Measurements from ENCODE around the gene SMIM12.

SMIM12 gene

GRCh38 chr1:34871443-34872132 lies 12.0 kb upstream of the SMIM12 start:
- DNase-seq = no peak

DNA sequence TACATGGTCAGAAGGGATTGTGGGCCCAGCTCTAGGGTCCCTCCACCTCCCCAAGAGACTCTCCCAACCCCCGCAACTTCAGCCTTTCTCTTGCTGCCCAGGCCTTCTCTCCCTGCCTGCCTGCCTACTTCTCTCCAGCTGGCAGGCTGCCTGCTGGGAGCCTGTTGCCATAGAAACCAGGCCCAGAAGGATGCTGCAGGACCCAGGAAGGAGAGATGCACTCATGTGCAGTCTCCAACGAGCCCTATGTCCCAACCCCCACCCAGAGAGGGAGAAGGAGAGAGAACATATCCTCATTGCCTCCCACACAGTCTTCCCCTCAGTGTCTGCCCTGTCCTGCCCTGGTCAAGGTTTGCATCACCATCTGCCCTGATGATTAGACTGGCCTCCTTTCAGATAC lies 10.8 kb upstream of the SMIM12 start:
- no peak for DNase-seq

DNA sequence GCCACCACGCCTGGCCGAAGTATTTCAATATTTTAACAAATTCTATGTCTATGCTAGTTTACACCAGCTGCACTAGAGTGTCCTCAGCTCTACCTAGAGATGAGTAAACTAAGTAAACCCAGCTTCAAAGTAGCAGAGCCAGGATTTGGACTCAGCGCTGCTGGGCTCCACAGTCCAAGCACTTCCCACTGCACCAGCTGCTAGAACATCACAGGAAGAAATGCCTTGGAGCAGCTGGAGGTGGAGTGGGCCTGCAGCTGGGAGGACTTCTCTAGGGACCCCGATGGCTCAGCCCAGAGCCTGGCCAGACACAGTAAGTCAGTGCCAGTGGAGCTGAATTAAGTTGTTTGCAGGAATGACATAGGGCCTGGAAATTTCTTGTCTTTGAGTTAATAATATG lies 10.2 kb upstream of the SMIM12 start:
- DNase-seq = no peak

DNA sequence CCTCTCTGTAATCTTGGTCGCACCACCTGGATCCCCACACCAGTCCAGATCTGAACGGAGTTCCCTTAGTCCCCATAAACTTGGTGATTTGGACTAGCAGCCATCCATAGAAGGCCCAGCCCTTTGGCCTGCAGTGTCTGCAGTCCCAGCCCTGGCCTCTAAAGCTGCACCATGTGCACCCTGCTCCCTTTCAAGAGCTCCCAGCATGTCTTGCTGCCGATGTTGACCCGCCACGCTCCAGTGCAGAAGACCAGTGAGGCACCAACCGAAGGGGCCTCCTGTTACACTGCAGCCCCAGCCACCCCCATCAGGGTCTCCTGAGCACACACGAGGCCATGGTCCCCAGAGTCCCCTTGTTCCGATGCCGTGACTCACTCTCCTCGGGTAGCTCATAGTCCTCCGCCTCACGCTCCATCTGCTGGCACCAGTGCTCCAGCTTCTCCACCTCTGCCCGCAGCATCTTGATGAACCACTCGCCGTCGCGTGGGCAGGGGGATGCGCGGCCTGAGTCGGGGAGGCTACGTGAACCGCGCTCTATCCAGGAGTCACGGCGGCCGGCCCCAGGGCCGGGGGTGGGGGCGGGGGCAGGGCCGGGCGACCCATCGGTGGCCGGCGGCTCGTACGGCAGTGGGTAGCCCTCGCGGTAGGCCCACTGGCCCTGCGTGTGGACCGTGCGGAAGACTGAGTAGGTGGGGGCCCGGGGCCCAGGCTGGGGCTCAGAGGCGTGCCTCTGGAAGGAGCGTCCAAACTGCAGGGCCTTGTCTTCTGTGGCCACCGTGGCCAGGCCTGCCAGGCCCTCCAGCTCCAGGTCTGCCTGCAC lies 8.9 kb upstream of the SMIM12 start:
- DNase-seq = no peak

DNA sequence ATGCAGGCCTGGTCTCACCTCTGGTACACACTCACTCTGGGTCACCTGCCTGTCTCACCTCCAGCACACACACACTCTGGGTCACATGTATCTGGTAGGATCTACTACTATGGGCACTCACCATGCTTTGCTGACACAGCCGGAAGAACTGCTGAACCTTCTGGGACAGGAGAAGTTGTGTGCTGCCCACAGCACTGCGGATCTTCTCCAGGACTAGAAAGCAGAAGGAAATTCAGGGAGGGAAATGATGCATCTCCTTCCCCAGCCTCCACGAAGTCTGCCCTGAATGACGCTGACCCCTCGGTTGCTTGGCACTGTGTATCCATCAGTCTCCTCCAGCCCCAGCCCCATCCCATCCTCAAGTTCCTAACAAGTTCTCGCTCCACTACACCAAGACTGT lies 7.9 kb upstream of the SMIM12 start:
- no peak for DNase-seq

- DNase-seq = no peak
Observed at GRCh38 chr1:34866762-34867109, 7.2 kb upstream of the SMIM12 start.

DNA sequence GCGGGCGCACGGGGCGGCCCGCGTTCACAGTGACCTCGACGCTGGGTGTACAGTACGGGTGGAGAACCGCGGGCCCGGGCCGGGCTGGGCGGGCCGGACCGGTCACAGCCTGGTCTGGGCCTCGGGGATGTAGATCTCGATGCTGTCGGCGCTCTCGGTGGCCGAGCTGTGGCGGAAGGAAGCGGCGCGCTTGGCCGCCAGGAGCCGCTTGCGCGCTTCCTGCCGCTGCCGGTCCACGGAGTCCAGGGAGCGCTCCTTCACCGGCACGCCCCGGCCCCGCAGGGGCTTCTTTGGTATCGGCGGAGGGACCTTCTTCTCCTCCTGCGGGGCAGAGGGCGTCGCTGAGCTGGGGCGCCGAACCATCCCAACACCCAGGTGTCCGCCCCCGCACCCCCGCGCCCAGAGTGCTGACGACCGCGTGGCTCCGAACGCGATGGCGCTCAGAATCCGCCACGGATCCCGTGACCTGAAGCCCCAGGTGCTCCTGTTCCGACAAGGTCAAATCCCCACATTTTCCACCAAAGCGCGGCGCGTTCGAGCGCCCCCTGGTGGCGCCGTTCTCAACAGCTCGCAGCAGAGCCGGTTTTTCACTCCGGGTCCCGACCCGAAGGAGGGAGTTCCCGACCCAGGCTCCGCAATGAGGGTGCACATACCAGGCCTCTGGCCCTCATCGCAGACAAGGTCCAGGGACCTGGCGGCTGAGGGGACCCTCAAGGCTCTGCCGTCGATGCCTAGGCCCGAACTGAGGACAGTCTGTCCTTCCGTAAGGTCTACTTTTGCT lies 6.6 kb upstream of the SMIM12 start:
- no peak for DNase-seq

- no peak for DNase-seq
Observed at GRCh38 chr1:34865573-34865972, 6.0 kb upstream of the SMIM12 start.

DNA sequence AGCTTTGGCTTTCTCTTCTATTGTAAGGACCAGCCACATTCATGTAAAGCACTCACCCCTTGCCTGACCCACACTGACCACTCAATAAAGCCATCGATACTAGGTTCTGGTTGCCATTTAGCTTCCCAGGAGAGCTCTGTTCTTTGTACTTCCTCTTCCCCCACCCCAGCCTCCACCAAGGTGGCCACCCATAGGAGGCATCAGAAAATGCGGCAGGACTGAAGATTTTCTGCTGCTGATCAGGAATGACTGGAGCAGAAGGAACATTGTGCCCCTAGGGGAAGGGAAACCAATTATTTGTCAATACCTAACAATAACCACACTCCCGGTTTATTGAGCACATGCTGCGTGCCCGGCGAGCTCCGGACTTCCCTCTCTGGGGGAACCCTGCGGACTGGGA lies 5.2 kb upstream of the SMIM12 start:
- no peak for DNase-seq

- no peak for DNase-seq
Observed at GRCh38 chr1:34863501-34863900, 4.0 kb upstream of the SMIM12 start.

DNA sequence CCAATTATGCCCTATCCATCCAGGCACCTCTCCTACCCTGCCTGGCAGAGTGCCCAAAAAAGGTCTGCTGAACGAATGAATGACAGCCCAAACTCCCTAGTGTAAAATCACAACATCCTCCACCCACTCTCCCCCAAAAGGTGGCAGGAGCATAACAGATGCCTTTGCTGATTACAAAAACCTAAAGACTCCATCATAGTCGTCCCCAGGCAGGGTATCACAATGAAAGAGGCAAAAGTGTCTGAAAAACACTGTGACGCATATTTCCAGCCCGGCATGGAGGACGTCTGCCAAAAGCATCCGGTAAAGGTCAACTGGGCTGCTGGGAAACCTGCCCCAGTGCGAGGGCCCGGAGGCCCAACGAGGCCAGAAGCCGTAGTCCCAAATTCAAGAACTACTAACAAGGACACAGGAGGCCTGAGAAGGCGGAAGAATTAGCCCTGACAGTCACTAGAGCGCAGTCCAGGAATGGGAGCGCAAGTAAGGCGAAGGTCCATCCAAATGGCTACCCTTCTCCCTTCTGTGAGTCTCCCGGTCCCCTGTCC lies 576 bp downstream of the SMIM12 start:
- no peak for DNase-seq

DNA sequence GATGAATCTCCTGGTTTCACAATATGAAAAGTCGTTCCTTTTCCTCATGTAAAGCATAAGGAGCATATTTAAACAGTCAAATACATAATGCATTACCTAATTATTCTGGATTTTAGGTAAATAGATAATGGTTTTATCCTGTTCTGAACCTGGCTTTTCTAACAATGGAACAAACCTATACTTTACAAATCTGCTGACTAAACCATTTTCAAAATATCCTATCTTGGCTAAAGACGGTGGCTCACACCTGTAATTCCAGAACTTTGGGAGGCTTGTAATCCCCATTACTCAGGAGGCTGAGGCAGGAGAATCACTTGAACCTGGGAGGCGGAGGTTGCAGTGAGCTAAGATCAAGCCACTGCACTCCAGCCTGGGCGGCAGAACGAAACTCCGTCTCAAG lies 2.9 kb downstream of the SMIM12 start:
- no peak for DNase-seq

GRCh38 chr1:34852677-34853217 lies 6.8 kb downstream of the SMIM12 start:
- peak; percentile 86 for DNase-seq

DNA sequence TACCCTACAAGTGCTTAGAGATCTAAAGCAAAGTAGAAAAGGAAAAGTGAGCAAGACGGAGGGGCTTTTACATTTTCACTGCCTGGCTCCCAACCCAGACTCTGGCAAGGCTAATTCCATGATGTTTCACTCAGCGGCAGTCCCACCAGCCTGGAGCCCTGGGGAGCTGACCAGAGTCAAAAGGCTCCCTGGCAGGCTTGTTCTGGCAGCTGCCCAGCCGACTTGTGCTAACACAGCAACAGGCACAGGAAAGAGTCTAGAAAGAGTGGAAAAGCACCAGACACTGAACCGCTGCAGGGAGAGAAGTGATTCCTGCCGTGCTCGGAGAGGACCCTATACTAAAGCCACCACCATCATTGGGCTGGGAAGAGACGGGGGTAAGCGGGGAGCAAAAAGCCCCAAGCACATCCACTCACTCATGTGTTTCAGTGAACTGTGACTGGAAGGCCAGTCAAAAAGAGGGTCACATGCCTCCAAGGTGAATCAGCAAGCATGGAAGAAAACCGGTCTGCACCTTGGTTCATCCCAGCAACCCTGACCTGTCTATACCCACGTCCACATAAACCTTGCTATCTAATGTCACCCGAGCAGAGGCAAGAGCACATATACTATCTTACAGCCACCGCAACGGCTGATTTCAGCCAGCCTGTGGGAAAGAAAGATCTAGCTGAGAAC lies 8.0 kb downstream of the SMIM12 start:
- DNase-seq = no peak

DNA sequence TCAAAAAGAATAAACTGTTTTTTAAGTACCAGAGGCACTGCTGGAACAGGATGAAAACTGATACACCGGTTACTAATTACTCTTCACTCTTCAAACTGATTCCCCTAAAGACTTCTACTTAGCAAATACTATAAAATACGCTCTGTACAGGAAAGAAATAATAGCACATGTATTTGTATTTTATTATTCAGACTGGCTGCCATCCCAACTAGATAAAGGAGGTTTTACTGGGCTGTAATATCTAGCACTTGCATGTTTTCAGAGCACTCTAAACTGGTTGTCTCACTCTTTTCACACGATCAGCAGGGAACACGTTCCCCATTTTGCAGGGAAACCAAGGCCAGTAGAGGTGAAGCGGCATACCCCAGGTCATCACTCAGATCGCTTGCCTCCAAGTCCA lies 9.2 kb downstream of the SMIM12 start:
- no peak for DNase-seq

DNA sequence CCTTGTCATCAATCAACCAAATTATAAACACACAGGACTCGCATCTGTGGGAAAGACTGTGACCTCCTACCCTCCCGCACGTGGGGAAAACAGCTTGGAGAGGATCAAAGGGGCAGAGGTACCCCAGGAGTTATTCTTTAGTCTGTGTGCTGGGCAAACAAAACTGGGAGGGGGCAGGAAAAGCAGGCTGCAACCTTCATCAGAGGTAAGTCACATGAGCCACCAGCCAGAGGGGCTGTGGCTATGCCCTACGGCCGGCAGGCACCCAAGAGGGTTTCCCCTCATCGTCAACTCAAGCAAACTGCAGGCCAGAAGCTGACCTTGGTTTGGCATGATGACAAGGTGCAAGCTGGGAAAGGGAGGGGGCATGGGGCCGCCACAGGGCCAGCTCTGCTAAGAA lies 12.5 kb downstream of the SMIM12 start:
- no peak for DNase-seq

DNA sequence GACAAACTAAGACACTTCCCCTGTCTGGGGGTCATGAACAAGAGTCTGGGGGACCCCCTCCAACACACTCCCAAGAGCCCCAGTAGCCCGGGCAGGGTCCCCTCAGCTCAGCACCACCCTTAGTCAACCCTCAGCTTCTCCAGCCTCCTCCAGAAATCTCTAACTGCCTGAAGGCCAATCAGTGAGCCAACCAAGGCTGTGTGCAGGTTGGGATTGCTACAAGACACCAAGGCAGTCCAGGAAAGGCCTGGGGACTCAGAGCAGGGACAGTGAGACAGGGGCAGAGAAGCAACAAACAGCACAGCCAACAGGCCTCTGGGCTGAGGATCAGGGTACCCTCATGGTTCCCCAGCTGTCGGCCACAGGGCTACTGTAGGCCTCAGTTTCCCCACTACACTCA lies 13.3 kb downstream of the SMIM12 start:
- no peak for DNase-seq

- no peak for DNase-seq
Observed at GRCh38 chr1:34845131-34845901, 14.2 kb downstream of the SMIM12 start.

DNA sequence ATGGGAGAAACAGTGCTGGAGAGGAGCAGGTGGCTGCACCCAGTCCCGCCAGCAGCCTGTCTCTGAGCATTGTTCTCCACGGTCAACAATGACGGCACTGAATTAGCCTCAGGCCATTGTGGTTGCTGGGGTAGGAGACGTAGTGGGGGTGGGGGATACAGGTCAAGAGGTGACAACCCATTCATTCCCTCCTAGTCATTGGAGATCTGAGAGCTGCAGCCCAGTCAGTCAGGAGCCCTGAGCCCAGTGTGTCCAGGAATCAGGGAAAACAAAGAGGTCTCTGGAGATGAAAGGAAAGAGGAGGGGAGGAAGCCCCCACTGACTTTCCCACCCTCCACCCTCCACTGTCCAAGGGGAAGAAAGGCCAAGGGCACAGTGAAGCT lies 15.3 kb downstream of the SMIM12 start:
- DNase-seq = no peak

- DNase-seq = no peak
Observed at GRCh38 chr1:34843392-34844251, 15.9 kb downstream of the SMIM12 start.

GRCh38 chr1:34842952-34843371 lies 16.6 kb downstream of the SMIM12 start:
- DNase-seq = no peak
